8988T (cell line): ENCODE results near the gene STK38L.

ENCODE experiments used
- DNase-seq: peaks from one replicate; pipeline ENCODE4 v3.0.0; 2011

The STK38L gene

DNA sequence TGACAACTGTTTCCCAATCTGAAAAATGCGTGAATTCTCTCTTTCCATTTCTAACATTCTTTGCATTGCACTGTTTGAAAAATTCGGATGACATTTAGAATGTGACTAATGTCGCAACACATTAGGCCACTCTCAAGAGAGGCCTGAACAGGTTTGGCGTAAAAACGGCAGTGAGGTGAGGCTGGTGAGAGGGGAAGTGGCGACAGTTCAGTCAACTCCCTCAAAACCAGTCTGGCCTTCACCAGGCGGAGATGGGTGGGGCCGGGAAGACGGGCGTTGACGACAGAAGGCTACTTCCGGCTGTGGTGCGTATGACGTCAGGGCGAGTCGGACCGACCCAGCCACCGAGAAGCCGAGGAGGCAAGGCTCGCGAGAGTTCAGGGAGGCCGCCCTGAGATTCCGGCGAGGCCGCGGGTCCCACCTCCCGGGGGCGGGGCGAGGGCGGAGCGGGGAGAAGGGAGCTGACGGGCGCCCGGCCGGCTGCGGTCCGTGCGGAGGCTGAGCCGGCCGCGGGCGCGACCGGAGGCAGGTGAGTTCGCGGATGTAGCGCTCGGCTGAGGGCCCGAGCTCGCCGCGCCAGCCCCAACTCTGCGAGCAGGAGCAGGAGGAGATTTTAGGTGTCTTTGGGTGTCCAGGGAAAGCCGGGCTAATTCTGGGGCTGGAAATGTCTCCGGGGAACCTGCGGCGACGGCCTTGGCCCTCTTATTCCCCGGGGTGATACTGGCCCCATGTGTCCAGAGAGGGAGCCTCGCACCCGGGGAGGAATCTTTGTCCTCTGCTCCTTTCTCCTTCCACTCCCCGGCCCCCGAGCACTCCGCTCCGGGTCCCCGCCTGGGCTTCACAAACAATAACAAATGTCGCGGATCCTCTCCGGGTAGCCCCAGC is at the start of gene STK38L:
Gene STK38L (plus strand): TSS at position 483 of the 885 bp plus-strand sequence. CDS start 53,435 bp downstream, outside the sequence.
- DNase-seq = peak; percentile 44

GRCh38 chr12:27194644-27195043 is 49.4 kb upstream of the STK38L start:
- no peak for DNase-seq

DNA sequence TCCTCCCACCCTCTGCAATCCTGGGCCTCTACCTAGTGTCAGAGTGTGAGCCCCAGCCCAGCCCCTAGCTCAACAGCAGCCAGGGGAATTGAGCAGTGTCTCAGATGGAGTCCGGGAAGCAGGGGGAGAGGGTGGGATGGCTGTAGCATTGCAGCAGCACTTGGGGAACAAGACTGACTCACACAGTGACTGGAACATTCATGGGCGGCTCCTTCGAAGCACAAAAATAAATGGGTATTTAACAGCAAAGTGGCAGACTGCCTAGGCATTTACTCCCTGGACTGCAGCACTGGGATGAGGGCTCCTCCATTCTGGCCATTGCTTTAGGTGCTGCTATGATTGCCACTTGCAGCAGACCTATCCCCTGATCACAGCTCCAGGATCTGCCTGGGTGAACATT is 46.0 kb upstream of the STK38L start:
- no peak for DNase-seq

- no peak for DNase-seq
Measured at GRCh38 chr12:27199638-27200300, 44.3 kb upstream of the STK38L start.

- DNase-seq = no peak
Measured at GRCh38 chr12:27201169-27201568, 42.9 kb upstream of the STK38L start.

DNA sequence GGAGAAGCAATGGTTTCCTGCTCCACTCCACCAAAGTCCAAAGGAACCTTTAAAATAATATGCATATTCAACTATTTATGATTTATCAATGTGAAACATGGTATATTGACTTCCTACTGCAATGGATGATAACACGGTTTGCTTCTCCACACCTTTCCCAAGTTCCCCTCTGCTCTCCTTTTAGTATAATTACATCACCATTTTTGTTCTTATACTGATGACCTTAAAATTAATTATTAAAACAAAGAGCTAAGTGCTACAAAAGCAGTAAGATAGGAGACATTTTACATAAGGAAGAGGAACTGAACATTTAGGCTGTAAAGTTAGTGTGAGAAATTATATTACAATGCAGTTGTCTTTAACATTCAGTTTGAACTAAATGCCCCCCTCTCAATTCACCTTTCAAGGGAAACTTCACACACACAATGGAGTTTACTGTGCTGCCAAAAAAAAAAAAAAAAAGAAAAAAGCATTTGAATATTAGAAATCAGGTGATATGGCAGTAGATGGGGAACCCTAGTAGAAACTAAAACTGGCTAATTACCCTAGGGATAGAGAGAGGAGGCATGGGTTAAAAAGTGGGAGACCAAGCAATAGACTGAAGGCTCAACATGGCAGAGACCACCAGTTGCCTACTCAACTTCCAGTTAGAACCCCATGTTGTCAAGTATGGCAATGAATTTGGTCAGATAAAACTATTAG is 37.1 kb upstream of the STK38L start:
- no peak for DNase-seq

GRCh38 chr12:27207615-27208413 is 36.3 kb upstream of the STK38L start:
- no peak for DNase-seq

- no peak for DNase-seq
Measured at GRCh38 chr12:27208414-27208750, 35.7 kb upstream of the STK38L start.

GRCh38 chr12:27209257-27209910 is 34.7 kb upstream of the STK38L start:
- DNase-seq = no peak

GRCh38 chr12:27210187-27210586 is 33.9 kb upstream of the STK38L start:
- no peak for DNase-seq

GRCh38 chr12:27212861-27213260 is 31.2 kb upstream of the STK38L start:
- DNase-seq = no peak

GRCh38 chr12:27213304-27213703 is 30.8 kb upstream of the STK38L start:
- no peak for DNase-seq

DNA sequence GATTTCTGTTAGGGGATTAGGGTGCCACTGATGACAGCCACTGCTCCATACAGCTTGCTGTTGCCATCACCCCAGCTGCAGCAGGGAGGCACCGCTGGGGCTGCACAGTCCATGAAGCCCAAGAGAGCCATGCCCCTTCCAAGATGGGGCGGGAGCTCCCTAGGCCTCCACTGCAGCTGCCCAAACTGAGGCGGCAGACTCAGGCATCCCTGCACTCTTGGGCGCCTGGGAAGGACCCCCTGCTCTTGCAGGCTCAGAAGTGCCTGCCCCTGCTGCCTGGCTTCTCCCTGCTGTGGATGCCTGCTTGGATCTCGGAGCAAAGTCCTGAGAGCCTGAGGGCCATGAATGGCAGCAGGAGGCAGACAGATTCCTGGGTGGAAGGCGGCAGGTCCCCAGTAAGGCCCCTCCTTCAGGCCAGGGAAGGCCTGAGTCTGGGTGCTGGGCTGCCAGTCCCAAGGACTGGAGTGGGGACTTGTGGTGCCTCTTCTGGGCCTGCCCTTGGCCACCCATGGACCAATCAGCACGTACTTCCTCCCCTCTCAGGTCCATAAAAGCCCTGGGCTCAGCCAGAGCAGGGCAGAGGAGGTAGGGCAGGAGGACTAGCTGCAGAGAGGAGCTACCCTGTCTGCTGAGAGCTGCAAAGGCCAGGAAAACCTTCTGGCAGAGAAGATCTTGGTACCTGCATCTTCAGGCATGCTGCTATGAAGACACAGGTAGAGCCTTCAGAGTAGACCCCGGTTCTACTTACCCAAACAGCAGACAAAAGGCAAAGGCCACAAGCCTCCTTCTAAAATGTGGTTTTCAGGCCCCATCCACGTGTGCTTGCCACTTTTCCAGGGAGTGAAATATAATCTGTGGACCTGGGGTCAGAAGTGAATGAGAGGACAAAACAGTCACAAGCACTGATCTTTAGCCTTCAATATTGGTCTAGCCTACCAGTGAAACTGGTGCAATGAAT is 30.0 kb upstream of the STK38L start:
- DNase-seq = no peak

GRCh38 chr12:27217590-27217989 is 26.5 kb upstream of the STK38L start:
- no peak for DNase-seq

GRCh38 chr12:27219693-27220054 is 24.4 kb upstream of the STK38L start:
- DNase-seq = no peak

DNA sequence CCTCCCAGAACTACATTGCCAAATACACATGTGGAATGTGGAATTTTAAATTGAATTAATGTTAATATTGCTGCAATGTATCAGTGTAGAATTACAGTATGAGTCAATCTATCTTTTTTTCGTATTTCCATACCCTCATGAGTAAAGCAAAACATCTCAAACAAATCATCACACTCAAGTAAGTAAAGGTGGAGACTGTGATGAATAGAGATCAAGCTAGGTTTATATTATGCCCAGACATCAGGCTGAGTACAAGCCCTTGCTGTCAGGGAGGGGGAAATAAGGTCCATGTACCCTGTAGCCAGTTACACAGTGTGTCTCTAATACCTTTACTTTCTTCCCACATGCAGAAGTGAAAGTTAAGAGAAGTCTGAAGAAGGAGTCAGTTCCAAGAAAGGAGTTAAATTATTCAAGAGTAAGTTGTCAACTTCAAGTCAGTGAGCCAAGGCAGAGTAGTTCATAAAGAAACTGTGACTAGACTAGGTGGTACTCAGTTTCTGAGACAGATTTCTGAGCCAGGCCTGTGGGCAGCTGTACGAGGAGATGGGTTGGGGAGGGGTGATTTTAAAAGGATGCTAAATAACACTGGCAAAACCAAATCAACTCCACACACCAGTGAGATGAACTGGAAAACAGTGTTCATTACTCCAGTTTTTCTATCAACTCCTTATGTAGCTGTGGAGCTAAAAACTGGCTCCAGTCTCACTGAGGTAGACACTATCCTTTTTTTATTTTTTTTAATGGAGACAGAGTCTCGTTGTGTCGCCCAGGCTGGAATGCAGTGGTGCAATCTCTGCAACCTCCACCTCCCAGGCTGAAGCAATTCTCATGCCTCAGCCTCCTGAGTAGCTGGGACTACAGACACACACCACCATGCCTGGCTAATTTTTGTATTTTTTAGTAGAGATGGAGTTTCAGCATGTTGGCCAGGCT is 23.8 kb upstream of the STK38L start:
- no peak for DNase-seq

- DNase-seq = no peak
Measured at GRCh38 chr12:27220988-27221345, 23.1 kb upstream of the STK38L start.

DNA sequence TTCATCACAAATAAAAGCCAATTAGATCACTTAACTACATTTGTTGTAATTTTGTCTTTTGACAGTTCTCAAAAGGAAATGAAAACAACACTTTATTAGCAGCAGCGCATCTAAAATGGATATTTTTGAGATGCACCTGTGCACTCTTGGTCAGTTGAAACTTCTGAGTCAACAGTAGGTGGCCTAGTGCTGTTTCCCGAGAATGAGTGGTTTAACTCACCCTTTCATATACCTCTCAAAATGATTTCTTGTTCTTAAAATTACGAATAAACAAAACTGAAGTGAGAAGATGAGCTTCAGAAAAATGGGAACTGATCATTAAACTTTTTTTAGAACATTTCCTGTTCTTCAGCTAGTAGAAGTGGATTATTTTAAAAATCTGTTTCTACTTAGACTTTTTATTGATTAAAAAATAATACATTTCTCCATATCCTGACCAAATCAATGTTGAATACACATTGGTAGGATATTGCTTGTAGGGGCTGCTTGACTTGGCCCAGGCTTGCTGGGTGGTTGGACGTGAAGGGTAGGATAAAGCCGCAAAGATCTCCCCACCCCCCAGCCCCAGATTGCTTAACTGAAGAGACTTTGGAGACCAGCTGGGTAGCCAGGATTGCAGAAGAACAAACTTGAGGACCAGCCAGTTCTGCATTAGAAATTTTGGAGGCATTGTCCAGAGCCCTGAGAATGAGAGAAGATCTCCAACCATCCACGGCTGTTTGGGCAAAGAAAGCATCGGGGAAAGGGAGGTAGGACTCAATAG is 22.3 kb upstream of the STK38L start:
- no peak for DNase-seq

- no peak for DNase-seq
Measured at GRCh38 chr12:27226407-27226929, 17.6 kb upstream of the STK38L start.
